ENCODE results near the gene SERINC5. TPM values are rescaled to one million over a fixed set of nuclear protein-coding genes. Genes with fewer than 3 reads are reported as not detected.

SERINC5 gene
- polyA plus RNA-seq, 3 donors, result 5.0 to 35.9 (median 7.3) TPM

GRCh38 chr5:80067531-80068245, 188.2 kb downstream of the SERINC5 start:
- Mint-ChIP-seq H3K9me3 (no peaks in the 10 kb centered on the region), H3K36me3 (peaks cover 8 to 10% of the 10 kb centered on the region in 2 donors), H3K27ac (peak overlapping the region; percentile 8 to 96 (median 80)), H3K4me1 (peaks cover 60% of the 10 kb centered on the region), H3K27me3 (ENCODE audit: low read depth in 3 of 3) (peaks cover 0 to 1% (median 0%) of the 10 kb centered on the region in 3 donors), H3K4me3 (peak overlapping the region in 1 of 2 donors; percentile 53)
- no peak for DNase-seq
- Histone ChIP-seq H3K4me3 (replicated peaks in 1 of 3; ENCODE audit: low read depth in 2 of 3, low read length in 3 of 3) (no peak overlapping the region), H3K9ac (ENCODE audit: insufficient read depth, low read length, poor library complexity, severe bottlenecking) (no peak overlapping the region), H3K79me2 (ENCODE audit: insufficient read depth, low read length) (peaks cover 13% of the 10 kb centered on the region), H2AFZ (ENCODE audit: insufficient read depth, low read depth, low read length, poor library complexity, severe bottlenecking) (peak overlapping the region; percentile 22), H3K36me3 (replicated peaks in 1 of 2; ENCODE audit: control insufficient read depth in 1 of 2, insufficient read depth in 2 of 2, low read length in 2 of 2) (no peaks in the 10 kb centered on the region), H3K27ac (ENCODE audit: low read depth in 1 of 2, low read length in 2 of 2) (peak overlapping the region in 1 of 2 donors; percentile 71), H3K9me3 (replicated peaks in 1 of 2; ENCODE audit: control insufficient read depth in 1 of 2, insufficient read depth in 1 of 2, low read length in 2 of 2) (no peaks in the 10 kb centered on the region), H3K4me2 (replicated peaks; ENCODE audit: extremely low read depth, low read length, poor library complexity, severe bottlenecking) (no peak overlapping the region), H3K4me1 (ENCODE audit: control insufficient read depth in 1 of 2, insufficient read depth in 2 of 2, low read length in 2 of 2) (peaks cover 49 to 50% of the 10 kb centered on the region in 2 donors), H3K27me3 (ENCODE audit: control insufficient read depth in 2 of 2, insufficient read depth in 2 of 2, low read length in 2 of 2) (no peaks in the 10 kb centered on the region), H4K20me1 (ENCODE audit: insufficient read depth, low read length) (no peaks in the 10 kb centered on the region)
- TF ChIP-seq CTCF (IDR thresholded peaks at IDR 0.05), result no peak
- WGBS (ENCODE audit: insufficient coverage), result 96% methylated on average over 3 of the region's 8 CpGs
- intact Hi-C loops (cut with micrococcal nuclease), result no loop called here

GRCh38 chr5:80067016-80067415, 188.8 kb downstream of the SERINC5 start:
- Mint-ChIP-seq H3K27ac (peak overlapping the region in 3 of 7 donors; percentile 67 to 88 (median 85)), H3K9me3 (no peaks in the 10 kb centered on the region), H3K4me1 (peaks cover 55% of the 10 kb centered on the region), H3K4me3 (no peak overlapping the region), H3K36me3 (peaks cover 5 to 7% of the 10 kb centered on the region in 2 donors), H3K27me3 (ENCODE audit: low read depth in 3 of 3) (peaks cover 0 to 1% (median 0%) of the 10 kb centered on the region in 3 donors)
- H3K36me3 ChIP-seq (replicated peaks in 1 of 2; ENCODE audit: control insufficient read depth in 1 of 2, insufficient read depth in 2 of 2, low read length in 2 of 2), result no peaks in the 10 kb centered on the region
- no peak for TF ChIP-seq CTCF (IDR thresholded peaks at IDR 0.05)
- peak; percentile 16 to 41 (median 32) for DNase-seq
- intact Hi-C loops (cut with micrococcal nuclease), result no loop called here
- no peaks in the 10 kb centered on the region for H4K20me1 ChIP-seq (ENCODE audit: insufficient read depth, low read length)
- H3K4me2 ChIP-seq (replicated peaks; ENCODE audit: extremely low read depth, low read length, poor library complexity, severe bottlenecking), result no peak overlapping the region
- peaks cover 49 to 50% of the 10 kb centered on the region in 2 donors for H3K4me1 ChIP-seq (ENCODE audit: control insufficient read depth in 1 of 2, insufficient read depth in 2 of 2, low read length in 2 of 2)
- no peak overlapping the region for H3K9ac ChIP-seq (ENCODE audit: insufficient read depth, low read length, poor library complexity, severe bottlenecking)
- peak overlapping the region in 1 of 2 donors; percentile 51 for H3K27ac ChIP-seq (ENCODE audit: low read depth in 1 of 2, low read length in 2 of 2)
- no peak overlapping the region for H2AFZ ChIP-seq (ENCODE audit: insufficient read depth, low read depth, low read length, poor library complexity, severe bottlenecking)
- H3K79me2 ChIP-seq (ENCODE audit: insufficient read depth, low read length), result peaks cover 13% of the 10 kb centered on the region
- H3K27me3 ChIP-seq (ENCODE audit: control insufficient read depth in 2 of 2, insufficient read depth in 2 of 2, low read length in 2 of 2), result no peaks in the 10 kb centered on the region
- no peaks in the 10 kb centered on the region for H3K9me3 ChIP-seq (replicated peaks in 1 of 2; ENCODE audit: control insufficient read depth in 1 of 2, insufficient read depth in 1 of 2, low read length in 2 of 2)
- no CpG with 5 or more reads among the region's 2 CpGs for WGBS (ENCODE audit: insufficient coverage)
- H3K4me3 ChIP-seq (replicated peaks in 1 of 3; ENCODE audit: low read depth in 2 of 3, low read length in 3 of 3), result no peak overlapping the region
